ENCODE results near the gene MGA. TPM values are rescaled to one million over a fixed set of nuclear protein-coding genes. Genes with fewer than 3 reads are reported as not detected.
A peak's percentile ranks its signal among the peaks of the same experiment; 100 is the strongest.

The MGA gene
- total and polyA plus RNA-seq, 2 donors (not counting 3 experiments of a cell fraction or from before 2014, with no cell fraction given) = 4.1 to 36.5 TPM

GRCh38 chr15:41792000-41792637 is 131.9 kb downstream of the MGA start:
- TF ChIP-seq POLR2A (IDR thresholded peaks at IDR 0.05; ENCODE audit: low read depth, low read length) (no peak), GATA2 (IDR thresholded peaks at IDR 0.05; ENCODE audit: insufficient read depth, insufficient read length, low read depth, low read length) (no peak), MYC (IDR thresholded peaks at IDR 0.05; ENCODE audit: low read depth, low read length) (no peak), JUN (IDR thresholded peaks at IDR 0.05; ENCODE audit: borderline replicate concordance, insufficient read depth, insufficient read length, low read depth) (no peak), CTCF (IDR thresholded peaks at IDR 0.05; ENCODE audit: extremely low read depth in 1 of 2, insufficient read depth in 1 of 2, low read depth in 1 of 2, low read length in 2 of 2) (no peak), MAX (IDR thresholded peaks at IDR 0.05; ENCODE audit: insufficient read depth, insufficient read length) (no peak), EZH2 (IDR thresholded peaks at IDR 0.05; ENCODE audit: borderline replicate concordance, low read depth, low read length, severe bottlenecking) (no peak), FOS (IDR thresholded peaks at IDR 0.05; ENCODE audit: borderline replicate concordance, insufficient read depth, low read length) (no peak), POLR2AphosphoS5 (IDR thresholded peaks at IDR 0.05; ENCODE audit: insufficient read depth, low read depth, low read length) (no peak)
- peak overlapping the region; percentile 93 for H3K27ac ChIP-seq (ENCODE audit: insufficient read depth, low read depth, low read length)
- no peak for DNase-seq (ENCODE audit: low read depth, low spot score)
- peaks cover 62% of the 10 kb centered on the region for H3K79me2 ChIP-seq (ENCODE audit: control insufficient read depth, insufficient read depth, low read length)
- dilution Hi-C loops (cut with MboI; ENCODE audit: extremely low pct_ligation_motif_present, low sequenced_read_pairs) (no loop called here), intact Hi-C loops (cut with micrococcal nuclease) (loop anchor here (1.0 kb wide), 2 partner anchors 18 to 19 kb away; partner anchors contain the start of gene MAPKBP1)
- no TSS peak for BruUV-seq (replicated peaks)
- no peaks in the 10 kb centered on the region for H3K9me3 ChIP-seq (replicated peaks; ENCODE audit: control insufficient read depth, insufficient read depth, low read length)
- no peaks in the 10 kb centered on the region for H3K9me1 ChIP-seq (replicated peaks; ENCODE audit: control insufficient read depth, extremely low read depth, insufficient read depth, low read length)
- CTCF ChIA-PET = interaction anchor here (0.5 to 10.8 kb wide), 3 partner anchors 16 to 133 kb away, joined by 3 to 219 read pairs (median 6); partner anchors contain the start of gene MAPKBP1
- no peak overlapping the region for H3K9ac ChIP-seq (replicated peaks; ENCODE audit: extremely low read depth, insufficient read depth, low read length)
- no peak for FAIRE-seq
- H3K36me3 ChIP-seq (ENCODE audit: control insufficient read depth in 2 of 2, extremely low read depth in 1 of 2, insufficient read depth in 2 of 2, low read length in 2 of 2) = no peaks in the 10 kb centered on the region
- no peak overlapping the region for H3K4me3 ChIP-seq (replicated peaks in 1 of 3; ENCODE audit: insufficient read depth in 1 of 3, low read depth in 1 of 3, low read length in 3 of 3)
- H2AFZ ChIP-seq (ENCODE audit: low read depth, low read length) = no peak overlapping the region
- no peaks in the 10 kb centered on the region for H3K27me3 ChIP-seq (ENCODE audit: control insufficient read depth in 2 of 2, insufficient read depth in 2 of 2, low read length in 2 of 2)
- H4K20me1 ChIP-seq (replicated peaks; ENCODE audit: control insufficient read depth, extremely low read depth, insufficient read depth, low read length) = no peaks in the 10 kb centered on the region
- peaks cover 65% of the 10 kb centered on the region for H3K4me1 ChIP-seq (ENCODE audit: control insufficient read depth, extremely low read depth, insufficient read depth, low read length)
- H3K4me2 ChIP-seq (ENCODE audit: insufficient read depth, low read length) = no peak overlapping the region
- POLR2A ChIA-PET = no interaction called here

Data from endothelial cell of umbilical vein (primary cell).